ENCODE results near the gene KRTAP5-10.

- no peak for TF ChIP-seq CTCF (IDR thresholded peaks at IDR 0.05)
- TF ChIP-seq EP300 (IDR thresholded peaks at IDR 0.05): no peak
- no peak for TF ChIP-seq POLR2A (IDR thresholded peaks at IDR 0.05)
- TF ChIP-seq POLR2AphosphoS5 (IDR thresholded peaks at IDR 0.05): no peak
Measured at GRCh38 chr11:71532036-71532610, 33.2 kb upstream of the KRTAP5-10 start.
